Measurements from ENCODE around the gene PFDN4.

DNA sequence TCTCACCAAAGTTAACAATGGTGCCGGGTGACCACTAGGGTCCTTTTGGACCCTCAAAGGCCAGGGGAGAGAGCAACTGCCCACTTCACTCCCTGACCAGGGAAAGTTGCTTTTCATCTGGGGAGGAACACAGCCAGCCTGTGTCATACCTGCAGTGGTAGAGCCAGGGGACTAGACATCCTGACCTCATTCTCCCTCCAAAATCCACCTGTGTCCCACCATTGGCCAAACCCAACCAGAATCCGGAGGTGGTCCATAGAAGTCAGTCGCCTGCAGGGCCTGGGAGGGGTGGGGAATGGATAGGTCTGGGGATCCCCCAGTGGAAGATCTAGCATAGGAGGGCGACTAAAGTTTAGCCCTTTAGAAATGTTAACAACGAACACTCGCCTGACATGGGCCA lies 12.8 kb downstream of the PFDN4 start:
- TF ChIP-seq, protein P1, sequence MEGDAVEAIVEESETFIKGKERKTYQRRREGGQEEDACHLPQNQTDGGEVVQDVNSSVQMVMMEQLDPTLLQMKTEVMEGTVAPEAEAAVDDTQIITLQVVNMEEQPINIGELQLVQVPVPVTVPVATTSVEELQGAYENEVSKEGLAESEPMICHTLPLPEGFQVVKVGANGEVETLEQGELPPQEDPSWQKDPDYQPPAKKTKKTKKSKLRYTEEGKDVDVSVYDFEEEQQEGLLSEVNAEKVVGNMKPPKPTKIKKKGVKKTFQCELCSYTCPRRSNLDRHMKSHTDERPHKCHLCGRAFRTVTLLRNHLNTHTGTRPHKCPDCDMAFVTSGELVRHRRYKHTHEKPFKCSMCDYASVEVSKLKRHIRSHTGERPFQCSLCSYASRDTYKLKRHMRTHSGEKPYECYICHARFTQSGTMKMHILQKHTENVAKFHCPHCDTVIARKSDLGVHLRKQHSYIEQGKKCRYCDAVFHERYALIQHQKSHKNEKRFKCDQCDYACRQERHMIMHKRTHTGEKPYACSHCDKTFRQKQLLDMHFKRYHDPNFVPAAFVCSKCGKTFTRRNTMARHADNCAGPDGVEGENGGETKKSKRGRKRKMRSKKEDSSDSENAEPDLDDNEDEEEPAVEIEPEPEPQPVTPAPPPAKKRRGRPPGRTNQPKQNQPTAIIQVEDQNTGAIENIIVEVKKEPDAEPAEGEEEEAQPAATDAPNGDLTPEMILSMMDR (IDR thresholded peaks at IDR 0.05; ENCODE audit: low read depth, low read length): no peak
- no peak for TF ChIP-seq POLR2A (IDR thresholded peaks at IDR 0.05; ENCODE audit: extremely low read depth, insufficient read length)
- no peak for TF ChIP-seq MYC (IDR thresholded peaks at IDR 0.05; ENCODE audit: low read depth, low read length)

Data from NB4 (cell line).